Endothelial cell of umbilical vein (primary cell): ENCODE data around the gene XIRP2. TPM values are rescaled to one million over a fixed set of nuclear protein-coding genes. Genes with fewer than 3 reads are reported as not detected.
"Not testable (repeated sequence)": the region's sequence is repeated elsewhere in the genome, so short reads cannot be mapped to it uniquely, and the experiment has no call there.

Experiments
- BruUV-seq: library from RNA; stranded (reverse); fragments of 400-500 nt; replicated peaks from 2 replicates; lab custom pipeline; 2021; lab: Mats Ljungman, UMichigan
- CTCF ChIA-PET: fragments of 300-600, 350-600 bp; sonication (Branson Sonifier 250); formaldehyde crosslinking; loops from one replicate; lab custom pipeline; 2021; ENCODE audit warnings: antibody characterized with exemption, inconsistent platforms; lab: Charles Lee
- POLR2A ChIA-PET: fragments of 300-600, 350-600 bp; sonication (Branson Sonifier 250); formaldehyde crosslinking; loops from one replicate; lab custom pipeline; 2021; ENCODE audit warnings: antibody characterized with exemption, inconsistent platforms; lab: Charles Lee
- DNase-seq: peaks from one replicate; pipeline ENCODE4 v3.0.0-alpha.2; 2011; ENCODE audit warnings: low read depth, low spot score
- FAIRE-seq: peaks from 2 replicates; lab custom pipeline; 2011; peaks lifted over from hg19 to GRCh38; lab: Jason Lieb, UNC
- H2AFZ ChIP-seq: 2 replicates; pipeline ENCODE4 v1.6.0; 2012; ENCODE audit warnings: low read depth, low read length, control low read depth, inconsistent platforms
- H3K27ac ChIP-seq: 2 replicates; pipeline ENCODE4 v1.5.1; 2011; ENCODE audit warnings: low read depth, mild to moderate bottlenecking, control low read depth, low read length, moderate library complexity; ENCODE audit not compliant: insufficient read depth
- H3K27me3 ChIP-seq, 2 experiments: 2 replicates each; pipeline versions ENCODE4 v1.6.0 to v1.6.1; 2011; ENCODE audit warnings: low read length in 2 of 2, mixed read lengths in 1 of 2; ENCODE audit not compliant: control insufficient read depth in 2 of 2, insufficient read depth in 2 of 2
- H3K36me3 ChIP-seq, 2 experiments: 2 replicates in 1 of 2; 3 replicates in 1 of 2; pipeline ENCODE4 v1.5.1; 2011; ENCODE audit warnings: low read length in 2 of 2, mild to moderate bottlenecking in 1 of 2, moderate library complexity in 1 of 2; ENCODE audit not compliant: control insufficient read depth in 2 of 2, insufficient read depth in 2 of 2; ENCODE audit errors: extremely low read depth in 1 of 2
- H3K4me1 ChIP-seq: 3 replicates; pipeline ENCODE4 v1.5.1; 2011; ENCODE audit warnings: mild to moderate bottlenecking, low read length; ENCODE audit not compliant: control insufficient read depth, insufficient read depth; ENCODE audit errors: extremely low read depth
- H3K4me2 ChIP-seq: 2 replicates; pipeline ENCODE4 v1.6.1; 2011; ENCODE audit warnings: low read length, control low read depth, mixed read lengths; ENCODE audit not compliant: insufficient read depth
- H3K4me3 ChIP-seq, 3 experiments: fragments of 200-600 bp in 1 of 3; sonication (generic), shearing (Covaris generic) in 1 of 3; replicated peaks in 1 of 3; 2 replicates each; pipeline ENCODE4 v1.5.1; 2011 to 2016; ENCODE audit warnings: control low read depth in 3 of 3, low read length in 3 of 3, mild to moderate bottlenecking in 2 of 3, inconsistent platforms in 1 of 3, low read depth in 1 of 3, moderate library complexity in 1 of 3; ENCODE audit not compliant: insufficient read depth in 1 of 3
- H3K79me2 ChIP-seq: 2 replicates; pipeline ENCODE4 v1.6.0; 2012; ENCODE audit warnings: low read length, inconsistent platforms; ENCODE audit not compliant: control insufficient read depth, insufficient read depth
- H3K9ac ChIP-seq: replicated peaks from 2 replicates; pipeline ENCODE3; 2011; ENCODE audit warnings: low read length, control low read depth; ENCODE audit not compliant: insufficient read depth; ENCODE audit errors: extremely low read depth
- H3K9me1 ChIP-seq: replicated peaks from 3 replicates; pipeline ENCODE4 v1.6.0; 2011; ENCODE audit warnings: mild to moderate bottlenecking, low read length; ENCODE audit not compliant: control insufficient read depth, insufficient read depth; ENCODE audit errors: extremely low read depth
- H3K9me3 ChIP-seq: replicated peaks from 2 replicates; pipeline ENCODE4 v1.5.1; 2012; ENCODE audit warnings: low read length, inconsistent platforms; ENCODE audit not compliant: control insufficient read depth, insufficient read depth
- H4K20me1 ChIP-seq: replicated peaks from 2 replicates; pipeline ENCODE3; 2011; ENCODE audit warnings: mild to moderate bottlenecking, low read length; ENCODE audit not compliant: control insufficient read depth, insufficient read depth; ENCODE audit errors: extremely low read depth
- FOS ChIP-seq: IDR thresholded peaks from 2 replicates; pipeline ENCODE4 v1.6.1; 2011; ENCODE audit warnings: mild to moderate bottlenecking, low read length, moderate library complexity, borderline replicate concordance; ENCODE audit not compliant: insufficient read depth
- GATA2 ChIP-seq: IDR thresholded peaks from 2 replicates; pipeline ENCODE4 v1.7.0; 2011; ENCODE audit warnings: low read depth, mild to moderate bottlenecking, moderate library complexity, mixed read lengths, low read length; ENCODE audit not compliant: insufficient read length, insufficient read depth
- JUN ChIP-seq: IDR thresholded peaks from 2 replicates; pipeline ENCODE4 v1.6.1; 2011; ENCODE audit warnings: borderline replicate concordance, low read depth; ENCODE audit not compliant: insufficient read length, insufficient read depth
- MYC ChIP-seq: IDR thresholded peaks from one replicate; pipeline ENCODE4 v1.6.1; 2011; ENCODE audit warnings: mild to moderate bottlenecking, low read depth, low read length
- POLR2A ChIP-seq: IDR thresholded peaks from 2 replicates; pipeline ENCODE4 v1.6.1; 2012; ENCODE audit warnings: low read depth, mild to moderate bottlenecking, control low read depth, low read length
- POLR2AphosphoS5 ChIP-seq: IDR thresholded peaks from 2 replicates; pipeline ENCODE4 v1.6.1; 2012; ENCODE audit warnings: low read depth, mild to moderate bottlenecking, control low read depth, low read length, moderate library complexity; ENCODE audit not compliant: insufficient read depth
- dilution Hi-C: fragments of 300-500 bp; cut with MboI; formaldehyde crosslinking; loops from one replicate; pipeline ENCODE4 v1.15.0; 2019; ENCODE audit warnings: low sequenced_read_pairs; ENCODE audit not compliant: extremely low pct_ligation_motif_present
- intact Hi-C: fragments of 100-400 bp; cut with micrococcal nuclease; formaldehyde crosslinking; loops from one replicate; pipeline ENCODE4 v1.10.0; 2022
- polyA plus RNA-seq, 4 experiments: library from polyadenylated mRNA; depleted of rRNA in 3 of 4; stranded (reverse) in 3 of 4; unstranded in 1 of 4; fragments of >200 nt; gene quantifications; 2 replicates each; pipeline versions ENCODE4 v1.2.1 to v1.2.3, GENCODE V29; 2011 to 2012; ENCODE audit warnings: missing spikeins in 1 of 4
- total RNA-seq: library from RNA; stranded (reverse); gene quantifications from 2 replicates; pipeline ENCODE4 v1.2.3, GENCODE V29; 2021
- TF ChIP-seq, protein P1 (sequence below), 2 donors: IDR thresholded peaks; 1 replicate in 1 of 2; 2 replicates in 1 of 2; pipeline ENCODE4 v1.5.1; 2011; ENCODE audit warnings: low read length in 2 of 2, mild to moderate bottlenecking in 2 of 2, moderate library complexity in 2 of 2, control low read depth in 1 of 2, inconsistent platforms in 1 of 2, low read depth in 1 of 2; ENCODE audit not compliant: insufficient read depth in 1 of 2; ENCODE audit errors: extremely low read depth in 1 of 2
- TF ChIP-seq, protein P2 (sequence below): IDR thresholded peaks from 2 replicates; pipeline ENCODE4 v1.6.1; 2011; ENCODE audit not compliant: insufficient read depth, insufficient read length

The XIRP2 gene
- total and polyA plus RNA-seq, 2 donors (not counting 3 experiments of a cell fraction or from before 2014, with no cell fraction given), result 0.08 to 0.66 TPM

DNA sequence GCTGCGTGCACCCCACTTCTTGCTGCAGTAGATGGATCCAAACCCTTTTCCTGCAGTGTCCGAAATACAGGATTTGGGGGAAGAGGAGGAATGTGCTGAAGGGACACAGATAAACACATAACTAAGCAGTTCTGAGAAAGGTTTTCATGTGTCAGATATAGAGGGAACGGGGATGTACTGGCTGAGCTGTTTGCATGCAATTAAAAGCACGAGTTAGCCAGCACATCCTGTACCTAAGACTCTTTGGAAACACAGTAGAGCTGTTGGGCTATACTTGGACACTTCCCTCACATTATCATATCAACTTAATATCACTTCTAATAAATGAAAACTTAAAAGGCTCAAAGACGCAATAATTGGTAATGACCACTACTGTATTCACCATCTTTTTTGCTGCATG, 377.4 kb downstream of the XIRP2 start:
- Histone ChIP-seq H3K9me3 (no peaks in the 10 kb centered on the region), H3K9ac (no peak overlapping the region), H2AFZ (no peak overlapping the region), H3K27me3 (no peaks in the 10 kb centered on the region), H3K79me2 (no peaks in the 10 kb centered on the region), H3K36me3 (no peaks in the 10 kb centered on the region), H3K4me1 (no peaks in the 10 kb centered on the region), H3K4me3 (no peak overlapping the region), H3K9me1 (no peaks in the 10 kb centered on the region), H4K20me1 (no peaks in the 10 kb centered on the region), H3K27ac (no peak overlapping the region), H3K4me2 (no peak overlapping the region)
- TF ChIP-seq, protein P1, sequence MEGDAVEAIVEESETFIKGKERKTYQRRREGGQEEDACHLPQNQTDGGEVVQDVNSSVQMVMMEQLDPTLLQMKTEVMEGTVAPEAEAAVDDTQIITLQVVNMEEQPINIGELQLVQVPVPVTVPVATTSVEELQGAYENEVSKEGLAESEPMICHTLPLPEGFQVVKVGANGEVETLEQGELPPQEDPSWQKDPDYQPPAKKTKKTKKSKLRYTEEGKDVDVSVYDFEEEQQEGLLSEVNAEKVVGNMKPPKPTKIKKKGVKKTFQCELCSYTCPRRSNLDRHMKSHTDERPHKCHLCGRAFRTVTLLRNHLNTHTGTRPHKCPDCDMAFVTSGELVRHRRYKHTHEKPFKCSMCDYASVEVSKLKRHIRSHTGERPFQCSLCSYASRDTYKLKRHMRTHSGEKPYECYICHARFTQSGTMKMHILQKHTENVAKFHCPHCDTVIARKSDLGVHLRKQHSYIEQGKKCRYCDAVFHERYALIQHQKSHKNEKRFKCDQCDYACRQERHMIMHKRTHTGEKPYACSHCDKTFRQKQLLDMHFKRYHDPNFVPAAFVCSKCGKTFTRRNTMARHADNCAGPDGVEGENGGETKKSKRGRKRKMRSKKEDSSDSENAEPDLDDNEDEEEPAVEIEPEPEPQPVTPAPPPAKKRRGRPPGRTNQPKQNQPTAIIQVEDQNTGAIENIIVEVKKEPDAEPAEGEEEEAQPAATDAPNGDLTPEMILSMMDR (IDR thresholded peaks at IDR 0.05; ENCODE audit: extremely low read depth in 1 of 2, insufficient read depth in 1 of 2, low read depth in 1 of 2, low read length in 2 of 2), result no peak
- TF ChIP-seq, protein P2, sequence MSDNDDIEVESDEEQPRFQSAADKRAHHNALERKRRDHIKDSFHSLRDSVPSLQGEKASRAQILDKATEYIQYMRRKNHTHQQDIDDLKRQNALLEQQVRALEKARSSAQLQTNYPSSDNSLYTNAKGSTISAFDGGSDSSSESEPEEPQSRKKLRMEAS, result no peak
- TF ChIP-seq FOS (no peak), POLR2AphosphoS5 (no peak), MYC (no peak), POLR2A (no peak), JUN (no peak), GATA2 (no peak)
- no peak for DNase-seq
- intact Hi-C loops, result no loop called here
- no peak for FAIRE-seq
- dilution Hi-C loops, result no loop called here
- CTCF ChIA-PET, result interaction anchor here (1.6 kb wide), 1 partner anchor 853 kb away, joined by 5 read pairs; no protein-coding TSS in a partner anchor
- BruUV-seq, result no TSS peak
- POLR2A ChIA-PET, result no interaction called here

DNA sequence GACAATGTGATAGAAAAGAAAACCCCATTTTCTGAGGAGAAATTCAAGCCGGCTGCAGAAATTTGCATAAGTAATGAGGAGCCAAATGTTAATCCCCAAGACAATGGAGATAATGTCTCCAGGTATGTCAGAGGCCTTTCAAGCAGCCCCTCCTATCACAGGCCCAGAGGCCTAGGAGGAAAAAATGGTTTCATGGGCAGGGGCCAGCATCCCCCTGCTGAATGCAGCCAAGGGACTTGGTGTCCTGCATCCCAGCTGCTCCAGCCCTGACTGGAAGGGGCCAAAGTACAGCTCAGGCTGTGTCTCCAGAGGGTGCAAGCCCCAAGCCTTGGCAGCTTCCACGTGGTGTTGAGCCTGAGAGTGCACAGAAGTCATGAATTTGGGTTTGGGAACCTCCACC, 380.0 kb downstream of the XIRP2 start:
- H3K9me3 ChIP-seq, H3K4me1 ChIP-seq, DNase-seq, FAIRE-seq, H3K9me1 ChIP-seq, H3K4me3 ChIP-seq, H3K27me3 ChIP-seq, CTCF ChIA-PET, H4K20me1 ChIP-seq, H3K79me2 ChIP-seq, dilution Hi-C loops, H3K36me3 ChIP-seq, POLR2A ChIA-PET, intact Hi-C loops, H3K27ac ChIP-seq, H2AFZ ChIP-seq, BruUV-seq, H3K9ac ChIP-seq, H3K4me2 ChIP-seq: not testable (repeated sequence)
